ENCODE data around the gene PLD2. TPM values are rescaled to one million over a fixed set of nuclear protein-coding genes. Genes with fewer than 3 reads are reported as not detected.

PLD2 gene
- total RNA-seq, 1 experiment from 2014 or later, result 31.7 TPM

DNA sequence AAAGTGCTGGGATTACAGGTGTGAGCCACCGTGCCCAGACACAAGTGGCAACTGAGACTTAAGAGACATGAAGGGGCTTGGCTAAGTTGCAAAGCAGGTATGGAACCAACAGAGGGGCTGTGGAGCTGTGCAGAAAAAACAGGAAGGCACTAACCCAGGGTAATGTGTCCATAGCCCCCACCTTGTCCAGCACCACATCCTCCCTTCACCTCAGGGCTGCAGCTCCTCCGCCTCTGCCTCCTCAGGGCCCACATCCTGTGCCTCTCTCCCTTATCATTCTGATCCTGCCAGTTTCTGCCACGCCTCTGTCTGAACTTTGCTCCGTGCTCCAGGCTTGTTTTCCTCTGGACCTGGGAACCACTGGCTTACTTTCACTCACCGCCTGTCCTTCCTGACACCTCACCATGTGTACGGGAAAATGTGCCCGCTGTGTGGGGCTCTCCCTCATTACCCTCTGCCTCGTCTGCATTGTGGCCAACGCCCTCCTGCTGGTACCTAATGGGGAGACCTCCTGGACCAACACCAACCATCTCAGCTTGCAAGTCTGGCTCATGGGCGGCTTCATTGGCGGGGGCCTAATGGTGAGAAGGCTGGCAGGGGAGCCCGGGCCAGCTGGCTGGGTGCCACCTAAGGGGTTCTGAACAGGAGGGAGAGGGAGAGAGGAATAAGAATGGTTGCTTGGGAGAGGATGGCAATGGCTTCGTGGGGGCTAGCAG, 35.3 kb upstream of the PLD2 start, which contains the start of gene TM4SF5:
TSS of gene TM4SF5 (plus strand) at position 368 of the 716 bp plus-strand sequence. CDS start at position 405, 37 bp downstream.
- intact Hi-C loops (cut with micrococcal nuclease), result no loop called here
- CTCF ChIA-PET, result interaction anchor here (0.6 kb wide), 1 partner anchor 37 kb away, joined by 3 read pairs; no protein-coding TSS in a partner anchor
- no peak within 1 kb of the TSS for H3K4me3 Mint-ChIP-seq (ENCODE audit: unreplicated experiment)
- H3K36me3 Mint-ChIP-seq (ENCODE audit: insufficient read depth, unreplicated experiment), result no peaks in the 10 kb centered on the region
- peaks cover 3% of the 10 kb centered on the region for H3K4me1 Mint-ChIP-seq (ENCODE audit: insufficient read depth, unreplicated experiment)
- H3K27ac Mint-ChIP-seq (ENCODE audit: low read depth, unreplicated experiment), result no peak within 1 kb of the TSS
- H3K27me3 Mint-ChIP-seq (ENCODE audit: insufficient read depth, unreplicated experiment), result peaks cover 22% of the 10 kb centered on the region
- DNase-seq (ENCODE audit: unreplicated experiment), result no peak
- no TSS peak for BruUV-seq (replicated peaks)
- POLR2A ChIA-PET, result interaction anchor here (0.7 to 1.0 kb wide), 4 partner anchors 8 to 153 kb away, joined by 3 read pairs; no protein-coding TSS in a partner anchor
- no peaks in the 10 kb centered on the region for H3K9me3 Mint-ChIP-seq (ENCODE audit: unreplicated experiment)
- TF ChIP-seq CTCF (IDR thresholded peaks at IDR 0.05; ENCODE audit: unreplicated experiment), result no peak

- peaks cover 22% of the 10 kb centered on the region for H3K27me3 Mint-ChIP-seq (ENCODE audit: insufficient read depth, unreplicated experiment)
- H3K27ac Mint-ChIP-seq (ENCODE audit: low read depth, unreplicated experiment), result no peak overlapping the region
- peaks cover 3% of the 10 kb centered on the region for H3K4me1 Mint-ChIP-seq (ENCODE audit: insufficient read depth, unreplicated experiment)
- H3K9me3 Mint-ChIP-seq (ENCODE audit: unreplicated experiment), result no peaks in the 10 kb centered on the region
- intact Hi-C loops (cut with micrococcal nuclease), result no loop called here
- DNase-seq (ENCODE audit: unreplicated experiment), result no peak
- no TSS peak for BruUV-seq (replicated peaks)
- TF ChIP-seq CTCF (IDR thresholded peaks at IDR 0.05; ENCODE audit: unreplicated experiment), result no peak
- POLR2A ChIA-PET, result no interaction called here
- no peak overlapping the region for H3K4me3 Mint-ChIP-seq (ENCODE audit: unreplicated experiment)
- CTCF ChIA-PET, result no interaction called here
- no peaks in the 10 kb centered on the region for H3K36me3 Mint-ChIP-seq (ENCODE audit: insufficient read depth, unreplicated experiment)
Measured at GRCh38 chr17:4772235-4772613, 34.7 kb upstream of the PLD2 start.

DNA sequence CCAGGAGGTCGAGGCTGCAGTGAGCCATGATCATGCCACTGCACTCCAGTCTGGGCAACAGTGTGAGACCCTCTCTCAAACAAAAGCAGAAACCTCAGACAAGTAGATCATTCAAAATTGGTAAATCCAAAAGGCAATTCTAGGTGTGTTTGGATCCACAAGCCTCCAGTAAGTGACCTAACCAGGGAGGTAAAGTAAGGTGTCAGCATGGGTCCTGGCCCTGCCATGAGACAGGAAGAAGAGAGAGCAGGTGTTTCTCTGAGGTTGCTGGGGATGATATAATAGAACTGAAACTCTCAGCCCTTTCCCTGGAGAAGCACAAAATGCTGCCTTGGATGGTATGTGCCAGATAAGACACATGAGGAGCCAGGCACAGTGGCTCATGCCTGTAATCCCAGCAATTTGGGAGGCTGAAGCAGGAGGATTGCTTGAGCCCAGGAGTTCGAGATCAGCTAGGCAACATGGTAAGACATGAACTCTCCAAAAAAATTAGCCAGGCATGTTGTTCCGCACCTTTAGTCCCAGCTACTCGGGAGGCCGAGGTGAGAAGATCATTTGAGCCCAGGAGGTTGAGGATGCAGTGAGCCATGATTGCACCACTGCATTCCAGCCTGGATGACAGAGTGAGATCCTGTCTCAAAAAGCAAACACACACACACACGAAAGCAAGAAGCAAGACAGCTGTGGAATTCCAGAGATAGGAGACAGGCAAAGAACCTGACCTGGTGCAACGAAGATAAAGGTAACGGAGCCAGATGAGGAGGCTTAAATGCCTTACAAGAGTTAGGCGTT, 28.8 kb upstream of the PLD2 start:
- intact Hi-C loops (cut with micrococcal nuclease), result no loop called here
- ChIA-PET CTCF (interaction anchor here (0.6 to 1.9 kb wide), 4 partner anchors 12 to 108 kb away, joined by 3 to 5 read pairs (median 3); no protein-coding TSS in a partner anchor), POLR2A (interaction anchor here (2.0 kb wide), 1 partner anchor 12 kb away, joined by 7 read pairs; the partner anchor contains the start of gene GLTPD2)
- DNase-seq (ENCODE audit: unreplicated experiment), result no peak
- H3K36me3 Mint-ChIP-seq (ENCODE audit: insufficient read depth, unreplicated experiment), result no peaks in the 10 kb centered on the region
- peaks cover 39% of the 10 kb centered on the region for H3K27me3 Mint-ChIP-seq (ENCODE audit: insufficient read depth, unreplicated experiment)
- H3K4me1 Mint-ChIP-seq (ENCODE audit: insufficient read depth, unreplicated experiment), result no peaks in the 10 kb centered on the region
- no peak overlapping the region for H3K4me3 Mint-ChIP-seq (ENCODE audit: unreplicated experiment)
- TF ChIP-seq CTCF (IDR thresholded peaks at IDR 0.05; ENCODE audit: unreplicated experiment), result no peak
- BruUV-seq (replicated peaks), result no TSS peak
- no peaks in the 10 kb centered on the region for H3K9me3 Mint-ChIP-seq (ENCODE audit: unreplicated experiment)
- no peak overlapping the region for H3K27ac Mint-ChIP-seq (ENCODE audit: low read depth, unreplicated experiment)

GRCh38 chr17:4780325-4780955, 26.5 kb upstream of the PLD2 start:
- BruUV-seq (replicated peaks), result no TSS peak
- Mint-ChIP-seq H3K9me3 (ENCODE audit: unreplicated experiment) (no peaks in the 10 kb centered on the region), H3K27me3 (ENCODE audit: insufficient read depth, unreplicated experiment) (peaks cover 39% of the 10 kb centered on the region), H3K4me1 (ENCODE audit: insufficient read depth, unreplicated experiment) (no peaks in the 10 kb centered on the region), H3K4me3 (ENCODE audit: unreplicated experiment) (no peak overlapping the region), H3K27ac (ENCODE audit: low read depth, unreplicated experiment) (no peak overlapping the region), H3K36me3 (ENCODE audit: insufficient read depth, unreplicated experiment) (no peaks in the 10 kb centered on the region)
- no peak for TF ChIP-seq CTCF (IDR thresholded peaks at IDR 0.05; ENCODE audit: unreplicated experiment)
- ChIA-PET POLR2A (interaction anchor here (1.0 to 2.0 kb wide), 2 partner anchors 9 to 10 kb away, joined by 3 to 7 read pairs; partner anchors contain the start of gene GLTPD2), CTCF (interaction anchor here (0.6 to 1.9 kb wide), 4 partner anchors 10 to 142 kb away, joined by 3 to 5 read pairs (median 4); no protein-coding TSS in a partner anchor)
- intact Hi-C loops (cut with micrococcal nuclease), result no loop called here
- no peak for DNase-seq (ENCODE audit: unreplicated experiment)
